Measurements from ENCODE around the gene BLMH.
A peak's percentile ranks its signal among the peaks of the same experiment; 100 is the strongest.

The BLMH gene

DNA sequence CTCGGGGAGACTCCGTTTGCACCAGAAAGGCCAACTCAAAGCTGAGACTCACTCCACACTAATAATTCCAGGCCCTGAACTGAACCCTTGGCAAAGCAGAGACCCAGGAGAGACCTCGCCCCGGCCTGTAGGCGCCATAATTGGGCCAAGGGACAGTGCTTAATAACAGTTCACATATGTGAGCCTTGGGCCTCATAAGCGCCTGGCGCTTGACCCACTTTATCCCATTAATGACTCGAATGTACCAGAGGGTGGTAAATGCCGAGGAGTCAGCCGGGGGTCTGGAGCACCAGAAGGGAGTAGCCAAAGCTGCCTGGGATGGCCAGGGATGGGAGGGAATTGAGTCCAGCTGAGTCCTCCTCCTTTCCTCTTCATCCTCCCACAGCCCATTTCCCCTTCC lies 80.8 kb downstream of the BLMH start:
- no peak overlapping the region for H2AFZ ChIP-seq (ENCODE audit: insufficient read depth, low read length, poor library complexity)
- H2AK5ac ChIP-seq (ENCODE audit: low read length): no peak overlapping the region
- H3K9me3 ChIP-seq (ENCODE audit: insufficient read depth, low read depth, low read length): no peaks in the 10 kb centered on the region
- DNase-seq: no peak
- no peaks in the 10 kb centered on the region for H3K27me3 ChIP-seq (ENCODE audit: insufficient read depth, low read length)
- H3K79me1 ChIP-seq (ENCODE audit: low read length): no peaks in the 10 kb centered on the region
- H4K12ac ChIP-seq (ENCODE audit: low read depth, low read length): no peak overlapping the region
- no peak overlapping the region for H3K4me3 ChIP-seq (ENCODE audit: low read depth, low read length)
- no peak overlapping the region for H2BK12ac ChIP-seq (ENCODE audit: low read length)
- H4K91ac ChIP-seq (ENCODE audit: low read depth, low read length): no peak overlapping the region
- H3K4me2 ChIP-seq (ENCODE audit: low read length): no peak overlapping the region
- no CpG with 5 or more reads among the region's 10 CpGs for WGBS (ENCODE audit: extremely low coverage, insufficient coverage, insufficient read length)
- H3K4me1 ChIP-seq (ENCODE audit: control insufficient read depth in 1 of 2, insufficient read depth in 2 of 2, low read length in 2 of 2): no peaks in the 10 kb centered on the region
- no peak overlapping the region for H4K8ac ChIP-seq (ENCODE audit: low read depth, low read length)
- H3K4ac ChIP-seq (ENCODE audit: low read depth, low read length): no peak overlapping the region
- no peak overlapping the region for H3K27ac ChIP-seq (ENCODE audit: low read depth, low read length)
- H3K79me2 ChIP-seq (ENCODE audit: control insufficient read depth, insufficient read depth, low read length, poor library complexity): no peaks in the 10 kb centered on the region
- H3K9ac ChIP-seq (ENCODE audit: low read length): no peak overlapping the region
- no peak overlapping the region for H2BK5ac ChIP-seq (ENCODE audit: low read depth, low read length, poor library complexity)
- no peak overlapping the region for H3K14ac ChIP-seq (ENCODE audit: low read length)
- H3K23ac ChIP-seq (ENCODE audit: low read length): no peak overlapping the region
- H3K18ac ChIP-seq (ENCODE audit: low read length): no peak overlapping the region
- H2BK120ac ChIP-seq (ENCODE audit: insufficient read depth, low read length, poor library complexity): no peak overlapping the region
- no peaks in the 10 kb centered on the region for H3K36me3 ChIP-seq (ENCODE audit: control insufficient read depth in 1 of 2, insufficient read depth in 2 of 2, low read length in 2 of 2)

- peak overlapping the region; percentile 6 for H3K4me3 ChIP-seq (ENCODE audit: low read depth, low read length)
- no peak overlapping the region for H2BK120ac ChIP-seq (ENCODE audit: insufficient read depth, low read length, poor library complexity)
- no peak overlapping the region for H2BK5ac ChIP-seq (ENCODE audit: low read depth, low read length, poor library complexity)
- no peaks in the 10 kb centered on the region for H3K4me1 ChIP-seq (ENCODE audit: control insufficient read depth in 1 of 2, insufficient read depth in 2 of 2, low read length in 2 of 2)
- no peak overlapping the region for H3K23ac ChIP-seq (ENCODE audit: low read length)
- no peaks in the 10 kb centered on the region for H3K27me3 ChIP-seq (ENCODE audit: insufficient read depth, low read length)
- H4K8ac ChIP-seq (ENCODE audit: low read depth, low read length): no peak overlapping the region
- no peak overlapping the region for H3K4ac ChIP-seq (ENCODE audit: low read depth, low read length)
- no peak overlapping the region for H2AFZ ChIP-seq (ENCODE audit: insufficient read depth, low read length, poor library complexity)
- H4K12ac ChIP-seq (ENCODE audit: low read depth, low read length): no peak overlapping the region
- no peak overlapping the region for H2BK12ac ChIP-seq (ENCODE audit: low read length)
- H3K4me2 ChIP-seq (ENCODE audit: low read length): no peak overlapping the region
- H3K79me2 ChIP-seq (ENCODE audit: control insufficient read depth, insufficient read depth, low read length, poor library complexity): no peaks in the 10 kb centered on the region
- H2AK5ac ChIP-seq (ENCODE audit: low read length): no peak overlapping the region
- WGBS (ENCODE audit: extremely low coverage, insufficient coverage, insufficient read length): no CpG with 5 or more reads among the region's 11 CpGs
- no peak overlapping the region for H3K27ac ChIP-seq (ENCODE audit: low read depth, low read length)
- no peak overlapping the region for H3K9ac ChIP-seq (ENCODE audit: low read length)
- no peak overlapping the region for H3K18ac ChIP-seq (ENCODE audit: low read length)
- H3K9me3 ChIP-seq (ENCODE audit: insufficient read depth, low read depth, low read length): no peaks in the 10 kb centered on the region
- no peaks in the 10 kb centered on the region for H3K36me3 ChIP-seq (ENCODE audit: control insufficient read depth in 1 of 2, insufficient read depth in 2 of 2, low read length in 2 of 2)
- no peak for DNase-seq
- no peaks in the 10 kb centered on the region for H3K79me1 ChIP-seq (ENCODE audit: low read length)
- H3K14ac ChIP-seq (ENCODE audit: low read length): no peak overlapping the region
- H4K91ac ChIP-seq (ENCODE audit: low read depth, low read length): no peak overlapping the region
These were observed 81.4 kb downstream of the BLMH start for GRCh38 chr17:30210366-30210765.

GRCh38 chr17:30209930-30210329 lies 81.8 kb downstream of the BLMH start:
- H3K4me2 ChIP-seq (ENCODE audit: low read length): no peak overlapping the region
- no peak overlapping the region for H4K91ac ChIP-seq (ENCODE audit: low read depth, low read length)
- H3K36me3 ChIP-seq (ENCODE audit: control insufficient read depth in 1 of 2, insufficient read depth in 2 of 2, low read length in 2 of 2): no peaks in the 10 kb centered on the region
- H3K27me3 ChIP-seq (ENCODE audit: insufficient read depth, low read length): no peaks in the 10 kb centered on the region
- H4K8ac ChIP-seq (ENCODE audit: low read depth, low read length): no peak overlapping the region
- no peak overlapping the region for H4K12ac ChIP-seq (ENCODE audit: low read depth, low read length)
- WGBS (ENCODE audit: extremely low coverage, insufficient coverage, insufficient read length): no CpG with 5 or more reads among the region's 7 CpGs
- H2BK120ac ChIP-seq (ENCODE audit: insufficient read depth, low read length, poor library complexity): no peak overlapping the region
- H3K27ac ChIP-seq (ENCODE audit: low read depth, low read length): no peak overlapping the region
- no peak overlapping the region for H2AK5ac ChIP-seq (ENCODE audit: low read length)
- no peak overlapping the region for H3K14ac ChIP-seq (ENCODE audit: low read length)
- DNase-seq: peak in 1 of 2 donors; percentile 46
- no peak overlapping the region for H3K9ac ChIP-seq (ENCODE audit: low read length)
- no peaks in the 10 kb centered on the region for H3K4me1 ChIP-seq (ENCODE audit: control insufficient read depth in 1 of 2, insufficient read depth in 2 of 2, low read length in 2 of 2)
- H2AFZ ChIP-seq (ENCODE audit: insufficient read depth, low read length, poor library complexity): no peak overlapping the region
- H3K18ac ChIP-seq (ENCODE audit: low read length): no peak overlapping the region
- no peak overlapping the region for H3K23ac ChIP-seq (ENCODE audit: low read length)
- H3K79me1 ChIP-seq (ENCODE audit: low read length): no peaks in the 10 kb centered on the region
- H2BK5ac ChIP-seq (ENCODE audit: low read depth, low read length, poor library complexity): no peak overlapping the region
- H3K4me3 ChIP-seq (ENCODE audit: low read depth, low read length): no peak overlapping the region
- no peak overlapping the region for H2BK12ac ChIP-seq (ENCODE audit: low read length)
- H3K4ac ChIP-seq (ENCODE audit: low read depth, low read length): no peak overlapping the region
- no peaks in the 10 kb centered on the region for H3K79me2 ChIP-seq (ENCODE audit: control insufficient read depth, insufficient read depth, low read length, poor library complexity)
- no peaks in the 10 kb centered on the region for H3K9me3 ChIP-seq (ENCODE audit: insufficient read depth, low read depth, low read length)

DNA sequence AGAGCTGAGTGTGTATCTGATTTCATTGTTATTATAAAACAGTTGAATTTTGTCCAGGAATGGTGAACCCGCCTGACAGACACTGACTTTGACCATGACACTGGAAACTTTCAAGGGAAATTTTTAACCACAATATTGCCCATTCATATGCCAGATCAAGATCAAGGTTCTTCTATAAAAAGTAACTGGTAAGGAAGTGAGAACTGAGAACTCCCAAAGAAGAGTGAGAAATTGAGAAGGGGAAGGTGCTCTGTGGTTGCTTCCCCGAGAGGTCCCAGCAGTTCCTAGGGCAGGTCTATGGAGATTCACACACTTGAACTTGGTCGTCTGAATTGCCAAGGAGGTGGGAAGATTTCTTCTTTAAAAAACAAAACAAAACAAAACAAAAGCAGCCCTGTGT lies 83.5 kb downstream of the BLMH start:
- Histone ChIP-seq H4K12ac (ENCODE audit: low read depth, low read length) (no peak overlapping the region), H3K4me1 (ENCODE audit: control insufficient read depth in 1 of 2, insufficient read depth in 2 of 2, low read length in 2 of 2) (peaks cover 0 to 5% of the 10 kb centered on the region in 2 experiments), H2BK120ac (ENCODE audit: insufficient read depth, low read length, poor library complexity) (no peak overlapping the region), H3K36me3 (ENCODE audit: control insufficient read depth in 1 of 2, insufficient read depth in 2 of 2, low read length in 2 of 2) (no peaks in the 10 kb centered on the region), H3K18ac (ENCODE audit: low read length) (no peak overlapping the region), H3K9me3 (ENCODE audit: insufficient read depth, low read depth, low read length) (no peaks in the 10 kb centered on the region), H3K4me3 (ENCODE audit: low read depth, low read length) (no peak overlapping the region), H2BK5ac (ENCODE audit: low read depth, low read length, poor library complexity) (no peak overlapping the region), H2AK5ac (ENCODE audit: low read length) (no peak overlapping the region), H3K9ac (ENCODE audit: low read length) (no peak overlapping the region), H4K8ac (ENCODE audit: low read depth, low read length) (no peak overlapping the region), H3K4ac (ENCODE audit: low read depth, low read length) (no peak overlapping the region), H3K27ac (ENCODE audit: low read depth, low read length) (no peak overlapping the region), H3K79me1 (ENCODE audit: low read length) (no peaks in the 10 kb centered on the region), H3K23ac (ENCODE audit: low read length) (no peak overlapping the region), H3K14ac (ENCODE audit: low read length) (no peak overlapping the region), H3K4me2 (ENCODE audit: low read length) (no peak overlapping the region), H4K91ac (ENCODE audit: low read depth, low read length) (no peak overlapping the region), H3K79me2 (ENCODE audit: control insufficient read depth, insufficient read depth, low read length, poor library complexity) (no peaks in the 10 kb centered on the region), H3K27me3 (ENCODE audit: insufficient read depth, low read length) (no peaks in the 10 kb centered on the region), H2AFZ (ENCODE audit: insufficient read depth, low read length, poor library complexity) (no peak overlapping the region), H2BK12ac (ENCODE audit: low read length) (no peak overlapping the region)
- no CpG with 5 or more reads among the region's 3 CpGs for WGBS (ENCODE audit: extremely low coverage, insufficient coverage, insufficient read length)
- no peak for DNase-seq
